ENCODE results near the gene OR6B1.

OR6B1 gene

GRCh38 chr7:143960813-143961610, 39.1 kb upstream of the OR6B1 start:
- TF ChIP-seq TCF12 (IDR thresholded peaks at IDR 0.05; ENCODE audit: low read depth) (no peak), TAF1 (IDR thresholded peaks at IDR 0.05; ENCODE audit: low read depth) (no peak), USF1 (IDR thresholded peaks at IDR 0.05) (no peak), ZBTB7A (IDR thresholded peaks at IDR 0.05; ENCODE audit: low read depth) (no peak), RAD21 (IDR thresholded peaks at IDR 0.05; ENCODE audit: low read depth) (no peak), YY1 (IDR thresholded peaks at IDR 0.05; ENCODE audit: low read depth) (no peak), NFIC (IDR thresholded peaks at IDR 0.05) (no peak), TEAD4 (IDR thresholded peaks at IDR 0.05) (no peak), EGR1 (IDR thresholded peaks at IDR 0.05) (no peak), EP300 (IDR thresholded peaks at IDR 0.05; ENCODE audit: borderline replicate concordance) (no peak), CEBPB (IDR thresholded peaks at IDR 0.05) (no peak), CREB1 (IDR thresholded peaks at IDR 0.05; ENCODE audit: low read depth) (no peak), FOXM1 (IDR thresholded peaks at IDR 0.05; ENCODE audit: borderline replicate concordance, low read depth) (no peak)
- TF ChIP-seq, protein P1, sequence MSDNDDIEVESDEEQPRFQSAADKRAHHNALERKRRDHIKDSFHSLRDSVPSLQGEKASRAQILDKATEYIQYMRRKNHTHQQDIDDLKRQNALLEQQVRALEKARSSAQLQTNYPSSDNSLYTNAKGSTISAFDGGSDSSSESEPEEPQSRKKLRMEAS (IDR thresholded peaks at IDR 0.05) = no peak
- TF ChIP-seq, protein P2, sequence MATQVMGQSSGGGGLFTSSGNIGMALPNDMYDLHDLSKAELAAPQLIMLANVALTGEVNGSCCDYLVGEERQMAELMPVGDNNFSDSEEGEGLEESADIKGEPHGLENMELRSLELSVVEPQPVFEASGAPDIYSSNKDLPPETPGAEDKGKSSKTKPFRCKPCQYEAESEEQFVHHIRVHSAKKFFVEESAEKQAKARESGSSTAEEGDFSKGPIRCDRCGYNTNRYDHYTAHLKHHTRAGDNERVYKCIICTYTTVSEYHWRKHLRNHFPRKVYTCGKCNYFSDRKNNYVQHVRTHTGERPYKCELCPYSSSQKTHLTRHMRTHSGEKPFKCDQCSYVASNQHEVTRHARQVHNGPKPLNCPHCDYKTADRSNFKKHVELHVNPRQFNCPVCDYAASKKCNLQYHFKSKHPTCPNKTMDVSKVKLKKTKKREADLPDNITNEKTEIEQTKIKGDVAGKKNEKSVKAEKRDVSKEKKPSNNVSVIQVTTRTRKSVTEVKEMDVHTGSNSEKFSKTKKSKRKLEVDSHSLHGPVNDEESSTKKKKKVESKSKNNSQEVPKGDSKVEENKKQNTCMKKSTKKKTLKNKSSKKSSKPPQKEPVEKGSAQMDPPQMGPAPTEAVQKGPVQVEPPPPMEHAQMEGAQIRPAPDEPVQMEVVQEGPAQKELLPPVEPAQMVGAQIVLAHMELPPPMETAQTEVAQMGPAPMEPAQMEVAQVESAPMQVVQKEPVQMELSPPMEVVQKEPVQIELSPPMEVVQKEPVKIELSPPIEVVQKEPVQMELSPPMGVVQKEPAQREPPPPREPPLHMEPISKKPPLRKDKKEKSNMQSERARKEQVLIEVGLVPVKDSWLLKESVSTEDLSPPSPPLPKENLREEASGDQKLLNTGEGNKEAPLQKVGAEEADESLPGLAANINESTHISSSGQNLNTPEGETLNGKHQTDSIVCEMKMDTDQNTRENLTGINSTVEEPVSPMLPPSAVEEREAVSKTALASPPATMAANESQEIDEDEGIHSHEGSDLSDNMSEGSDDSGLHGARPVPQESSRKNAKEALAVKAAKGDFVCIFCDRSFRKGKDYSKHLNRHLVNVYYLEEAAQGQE (IDR thresholded peaks at IDR 0.05; ENCODE audit: low read depth) = no peak

GRCh38 chr7:143965280-143965679, 34.8 kb upstream of the OR6B1 start:
- no peak for TF ChIP-seq EP300 (IDR thresholded peaks at IDR 0.05; ENCODE audit: borderline replicate concordance)
- TF ChIP-seq ZBTB7A (IDR thresholded peaks at IDR 0.05; ENCODE audit: low read depth) = no peak
- TF ChIP-seq TEAD4 (IDR thresholded peaks at IDR 0.05) = no peak
- TF ChIP-seq, protein P1 (IDR thresholded peaks at IDR 0.05) = no peak
- TF ChIP-seq CEBPB (IDR thresholded peaks at IDR 0.05) = no peak
- TF ChIP-seq NFIC (IDR thresholded peaks at IDR 0.05) = no peak
- no peak for TF ChIP-seq RAD21 (IDR thresholded peaks at IDR 0.05; ENCODE audit: low read depth)
- no peak for TF ChIP-seq TAF1 (IDR thresholded peaks at IDR 0.05; ENCODE audit: low read depth)
- no peak for TF ChIP-seq YY1 (IDR thresholded peaks at IDR 0.05; ENCODE audit: low read depth)
- TF ChIP-seq, protein P2 (IDR thresholded peaks at IDR 0.05; ENCODE audit: low read depth) = no peak
- TF ChIP-seq TCF12 (IDR thresholded peaks at IDR 0.05; ENCODE audit: low read depth) = no peak
- no peak for TF ChIP-seq EGR1 (IDR thresholded peaks at IDR 0.05)
- TF ChIP-seq FOXM1 (IDR thresholded peaks at IDR 0.05; ENCODE audit: borderline replicate concordance, low read depth) = no peak
- TF ChIP-seq CREB1 (IDR thresholded peaks at IDR 0.05; ENCODE audit: low read depth) = no peak
- no peak for TF ChIP-seq USF1 (IDR thresholded peaks at IDR 0.05)

DNA sequence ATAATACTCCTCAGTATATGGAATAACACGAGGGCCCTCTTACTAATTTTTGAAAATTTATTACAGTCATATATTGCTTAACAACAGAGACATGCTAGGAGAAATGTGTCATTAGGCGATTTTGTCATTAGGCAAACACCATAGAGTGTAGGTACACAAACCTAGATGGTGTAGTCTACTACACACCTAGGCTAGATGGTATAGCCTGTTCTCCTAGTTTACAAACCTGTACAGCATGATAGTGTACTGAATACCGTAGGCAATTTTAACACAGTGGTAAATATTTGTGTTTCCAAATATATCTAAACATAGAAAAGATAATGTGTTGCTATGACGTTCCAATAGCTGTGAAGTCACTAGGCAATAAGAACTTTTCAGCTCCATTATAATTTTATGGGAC, 32.7 kb upstream of the OR6B1 start:
- TF ChIP-seq FOXM1 (IDR thresholded peaks at IDR 0.05; ENCODE audit: borderline replicate concordance, low read depth) (no peak), EGR1 (IDR thresholded peaks at IDR 0.05) (no peak), USF1 (IDR thresholded peaks at IDR 0.05) (no peak), TCF12 (IDR thresholded peaks at IDR 0.05; ENCODE audit: low read depth) (no peak), EP300 (IDR thresholded peaks at IDR 0.05; ENCODE audit: borderline replicate concordance) (no peak), ZBTB7A (IDR thresholded peaks at IDR 0.05; ENCODE audit: low read depth) (no peak), TAF1 (IDR thresholded peaks at IDR 0.05; ENCODE audit: low read depth) (no peak), NFIC (IDR thresholded peaks at IDR 0.05) (no peak), YY1 (IDR thresholded peaks at IDR 0.05; ENCODE audit: low read depth) (no peak), CEBPB (IDR thresholded peaks at IDR 0.05) (no peak), RAD21 (IDR thresholded peaks at IDR 0.05; ENCODE audit: low read depth) (no peak), CREB1 (IDR thresholded peaks at IDR 0.05; ENCODE audit: low read depth) (no peak), TEAD4 (IDR thresholded peaks at IDR 0.05) (no peak)
- TF ChIP-seq, protein P2 (IDR thresholded peaks at IDR 0.05; ENCODE audit: low read depth) = no peak
- TF ChIP-seq, protein P1 (IDR thresholded peaks at IDR 0.05) = no peak

All from Ishikawa (cell line).